DMS53 treated with DMSO at 0.1 percent for 48 hours (cell line): Measurements from ENCODE around the gene ATP6V1G2.
"Not testable (repeated sequence)": the region's sequence is repeated elsewhere in the genome, so short reads cannot be mapped to it uniquely, and the experiment has no call there.

Source experiments
- DNase-seq: peaks from one replicate; lab custom pipeline; 2025; ENCODE audit not compliant: unreplicated experiment; lab: John Stamatoyannopoulos, UW

The ATP6V1G2 gene

GRCh38 chr6:31529329-31530150 is 16.9 kb downstream of the ATP6V1G2 start:
- DNase-seq: no peak

GRCh38 chr6:31528821-31529328 is 17.5 kb downstream of the ATP6V1G2 start, which contains the start of gene MCCD1:
MCCD1 (plus strand) TSS chr6:31528962; CDS start chr6:31529015, 53 bp downstream.
- DNase-seq: no peak

DNA sequence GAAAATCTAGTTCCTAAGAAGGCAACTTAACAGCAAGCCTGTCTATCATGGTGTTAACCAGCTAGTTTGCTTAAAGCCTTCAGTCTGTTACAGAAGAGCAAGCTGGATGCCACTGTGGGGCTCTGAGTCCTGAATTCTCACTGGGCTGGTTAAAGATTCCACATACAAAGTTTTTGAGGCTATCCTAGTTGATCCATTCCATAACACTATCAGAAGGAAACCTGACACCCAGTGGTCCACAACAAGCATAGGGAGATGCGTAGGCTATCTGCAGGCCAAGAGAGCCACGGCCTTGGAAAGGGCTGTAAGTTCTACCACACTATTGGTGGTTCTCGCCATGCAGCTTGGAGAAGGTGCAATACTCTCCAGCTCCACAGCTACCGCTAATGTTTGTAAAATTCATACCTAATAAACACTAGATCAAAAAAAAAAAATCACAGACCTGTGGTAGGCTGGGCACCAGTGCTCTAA is 18.1 kb downstream of the ATP6V1G2 start:
- no peak for DNase-seq

DNA sequence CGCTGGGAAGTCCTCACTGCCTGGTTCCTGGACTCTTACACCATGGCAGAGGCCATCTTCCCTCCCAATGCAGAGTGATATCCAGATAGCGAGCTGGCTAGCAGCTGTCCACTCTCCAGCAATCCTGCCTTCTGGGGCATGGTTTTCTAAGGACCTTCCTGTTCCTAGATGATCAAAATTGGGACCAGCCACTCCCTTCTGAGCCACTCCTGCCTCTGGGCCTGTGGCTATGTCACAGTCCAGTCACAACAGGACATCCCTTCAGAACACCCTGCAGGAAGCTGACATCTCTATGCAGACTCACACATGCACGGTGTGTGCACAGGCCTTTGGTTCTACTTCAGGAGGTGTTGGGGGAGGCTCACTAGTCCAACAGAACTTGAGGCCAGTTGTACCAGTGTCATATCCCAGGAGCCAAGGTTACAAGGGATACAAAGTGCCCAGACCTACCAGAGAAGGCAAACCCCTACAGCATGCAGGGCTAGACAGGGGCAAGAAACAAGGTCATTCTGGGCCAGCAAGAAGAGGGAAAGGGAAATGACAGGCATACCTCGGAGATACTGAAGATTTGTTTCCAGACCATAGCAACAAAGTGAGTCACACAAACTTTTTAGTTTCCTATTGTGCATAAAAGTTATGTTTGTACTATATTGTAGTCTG is 20.3 kb downstream of the ATP6V1G2 start:
- no peak for DNase-seq

DNA sequence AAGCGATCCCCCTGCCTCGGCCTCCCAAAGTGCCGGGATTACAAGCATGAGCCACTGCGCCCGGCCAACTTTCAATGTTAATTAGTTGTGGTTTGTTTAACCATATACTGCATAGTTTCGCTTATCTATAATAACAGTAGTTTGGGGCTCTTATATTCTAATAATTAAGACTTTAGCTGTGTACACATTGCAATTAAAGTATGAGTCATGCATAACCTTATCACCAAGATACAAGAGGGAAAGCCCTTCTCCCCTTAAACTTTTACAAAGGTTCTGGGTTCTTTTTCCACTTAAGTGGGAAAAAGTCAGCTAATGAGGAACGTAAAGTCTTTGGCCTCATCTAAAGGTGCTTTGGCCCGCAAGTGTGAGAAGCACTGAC is 20.9 kb downstream of the ATP6V1G2 start:
- no peak for DNase-seq

DNA sequence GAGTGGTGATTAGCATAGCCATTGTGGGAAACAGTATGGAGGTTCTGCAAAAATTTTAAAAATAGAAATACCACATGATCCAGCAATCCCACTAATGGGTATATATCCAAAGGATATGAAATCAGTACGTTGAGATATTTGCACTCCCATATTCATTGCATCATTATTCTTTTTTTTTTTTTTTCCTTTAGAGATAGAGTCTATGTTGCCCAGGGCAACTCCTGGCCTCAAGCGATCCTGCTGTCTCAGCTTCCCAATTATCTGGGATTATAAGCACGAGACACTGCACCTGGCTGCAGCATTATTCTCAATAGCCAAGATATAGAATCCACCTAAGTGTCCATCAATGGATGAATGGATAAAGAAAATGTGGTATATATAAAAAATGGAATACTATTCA is 24.6 kb downstream of the ATP6V1G2 start:
- no peak for DNase-seq

GRCh38 chr6:31513456-31514165 is 32.8 kb downstream of the ATP6V1G2 start:
- no peak for DNase-seq

DNA sequence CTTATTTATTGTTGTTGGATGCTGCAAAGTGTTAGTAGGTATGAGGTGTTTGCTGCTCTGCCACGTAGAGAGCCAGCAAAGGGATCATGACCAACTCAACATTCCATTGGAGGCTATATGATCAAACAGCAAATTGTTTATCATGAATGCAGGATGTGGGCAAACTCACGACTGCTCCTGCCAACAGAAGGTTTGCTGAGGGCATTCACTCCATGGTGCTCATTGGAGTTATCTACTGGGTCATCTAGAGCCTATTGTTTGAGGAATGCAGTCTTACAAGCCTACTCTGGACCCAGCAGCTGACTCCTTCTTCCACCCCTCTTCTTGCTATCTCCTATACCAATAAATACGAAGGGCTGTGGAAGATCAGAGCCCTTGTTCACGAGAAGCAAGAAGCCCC is 36.4 kb downstream of the ATP6V1G2 start:
- DNase-seq: no peak

- DNase-seq: not testable (repeated sequence)
Observed at GRCh38 chr6:31509036-31509435, 37.4 kb downstream of the ATP6V1G2 start.

GRCh38 chr6:31502586-31502985 is 43.8 kb downstream of the ATP6V1G2 start:
- DNase-seq: no peak

DNA sequence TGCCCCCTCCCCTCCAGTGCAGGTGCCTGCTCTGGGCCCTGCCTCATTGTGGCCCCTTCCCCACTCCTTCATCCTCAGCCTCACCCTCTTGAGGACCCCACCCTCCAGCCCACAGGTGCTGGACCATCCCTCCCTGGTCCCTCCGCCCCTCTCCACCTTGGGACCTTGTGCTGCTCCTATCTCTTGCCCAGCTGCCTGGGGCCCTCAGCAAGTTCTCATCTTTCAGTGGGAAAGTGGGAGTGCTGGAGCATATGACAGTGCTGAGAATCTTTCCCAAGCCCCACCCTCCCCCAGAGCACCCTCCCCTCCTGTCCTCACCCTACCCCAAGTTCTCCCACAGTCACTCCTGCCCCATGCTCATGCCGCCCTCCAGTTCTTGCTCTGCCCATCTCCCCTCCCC is 46.8 kb downstream of the ATP6V1G2 start:
- DNase-seq: not testable (repeated sequence)

DNA sequence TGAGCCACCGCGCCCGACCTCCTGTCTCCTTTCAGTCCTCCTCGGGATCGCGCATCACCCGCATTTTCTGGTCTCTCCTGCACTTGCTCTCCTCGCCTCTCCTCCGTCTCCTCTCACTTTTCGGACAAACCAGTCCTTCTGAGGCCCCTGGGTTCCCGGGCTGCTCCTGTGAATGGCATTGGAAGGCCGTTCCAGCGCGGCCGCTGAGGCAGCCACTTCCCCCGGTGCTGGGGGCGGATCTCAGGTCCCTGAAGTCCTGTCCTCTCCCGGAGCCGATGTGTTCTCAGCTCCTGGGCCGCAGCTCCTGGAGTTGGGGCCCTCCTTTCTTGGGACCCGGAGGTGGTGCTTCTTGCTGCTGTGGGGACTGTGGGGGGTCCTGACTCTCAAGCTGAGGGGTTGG is 47.7 kb downstream of the ATP6V1G2 start:
- DNase-seq: peak; percentile 4

GRCh38 chr6:31497531-31498476 is 48.6 kb downstream of the ATP6V1G2 start, which contains the start of gene MICB:
MICB (plus strand) TSS chr6:31498145; CDS start chr6:31498194, 49 bp downstream.
- peak; percentile 89 for DNase-seq

- not testable (repeated sequence) for DNase-seq
Observed at GRCh38 chr6:31496826-31497225, 49.6 kb downstream of the ATP6V1G2 start.

DNA sequence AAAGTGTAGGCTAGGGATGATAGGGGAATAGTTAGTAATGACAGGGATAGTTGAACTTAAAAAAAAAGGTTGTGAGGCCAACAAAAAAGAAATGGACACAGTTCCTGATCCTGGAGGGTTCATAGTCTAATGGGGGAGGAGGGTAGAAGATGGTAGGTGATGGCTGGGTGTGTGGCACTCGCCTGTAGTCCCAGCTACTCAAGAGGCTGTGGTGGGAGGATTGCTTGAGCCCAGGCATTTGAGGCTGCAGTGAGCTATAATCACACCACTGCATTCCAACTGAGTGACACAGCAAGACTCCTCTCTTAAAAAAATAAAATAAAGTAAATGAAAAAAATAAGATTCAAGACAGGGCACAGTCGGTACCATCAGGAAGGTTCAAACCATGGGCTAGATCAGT is 50.8 kb downstream of the ATP6V1G2 start:
- DNase-seq: no peak
